Activated CD8-positive, alpha-beta memory T cell treated with anti-CD3 and anti-CD28 coated beads for 48 hours (primary cell): ENCODE results near the gene FCSK.

ENCODE experiments used
- DNase-seq, 3 experiments: peaks; one replicate each; pipeline ENCODE4 v3.0.0-alpha.2; 2020; ENCODE audit warnings: low read depth in 2 of 3, low spot score in 2 of 3

The FCSK gene

DNA sequence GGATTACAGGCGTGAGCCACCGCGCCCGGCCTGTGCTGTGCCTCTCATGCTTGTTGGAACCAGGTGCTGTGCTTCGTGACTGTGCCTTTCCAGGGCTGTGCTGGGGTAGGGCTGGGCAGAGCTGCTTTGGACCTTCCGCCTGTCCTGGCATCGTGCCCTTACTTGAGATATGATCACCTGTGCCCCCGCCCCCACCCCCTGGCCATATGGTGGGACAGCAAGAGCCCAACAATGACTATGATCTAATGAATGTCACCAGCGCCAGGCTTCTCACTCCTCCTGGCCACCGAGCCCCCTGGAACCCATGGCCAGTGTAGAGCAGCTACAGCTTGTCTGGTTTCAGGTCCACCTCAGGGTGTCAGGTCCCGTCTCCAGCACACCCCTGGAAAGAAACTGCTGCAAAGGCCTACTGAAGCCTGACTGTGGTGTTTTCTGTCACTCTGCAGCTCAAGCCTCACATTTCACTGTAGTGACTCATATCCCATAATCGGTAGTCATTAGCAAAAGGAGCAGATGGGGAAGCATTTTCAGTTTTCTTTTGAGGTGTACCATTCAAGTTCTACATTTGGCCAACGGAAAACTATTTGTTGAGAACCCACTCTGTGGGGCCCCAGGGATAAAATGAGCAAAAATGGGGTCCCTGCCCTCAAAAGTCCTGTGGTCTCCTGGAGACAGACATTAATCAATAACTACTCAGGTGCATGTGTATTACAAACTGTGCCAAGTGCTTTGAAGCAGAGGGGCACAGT is 22.1 kb downstream of the FCSK start:
- peak in 2 of 3 experiments; percentile 26 to 30 for DNase-seq

DNA sequence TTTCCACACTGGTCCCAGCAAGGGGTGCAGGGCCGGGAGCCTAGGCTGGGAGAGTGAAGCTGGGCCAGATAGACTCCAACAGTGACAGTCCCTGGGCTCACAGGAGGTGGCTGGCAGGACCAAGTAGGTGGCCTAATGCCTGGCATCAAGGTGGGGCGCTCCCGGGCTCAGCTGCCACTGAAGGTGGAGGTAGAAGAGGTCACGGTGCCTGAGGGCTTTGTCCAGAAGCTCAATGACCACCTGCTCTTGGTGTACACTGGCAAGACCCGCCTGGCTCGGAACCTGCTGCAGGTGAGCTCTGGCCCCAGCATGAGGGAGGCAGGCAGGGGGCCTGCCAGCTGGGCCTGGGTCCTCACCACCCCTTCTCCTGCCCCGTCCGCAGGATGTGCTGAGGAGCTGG is 23.8 kb downstream of the FCSK start:
- no peak for DNase-seq

DNA sequence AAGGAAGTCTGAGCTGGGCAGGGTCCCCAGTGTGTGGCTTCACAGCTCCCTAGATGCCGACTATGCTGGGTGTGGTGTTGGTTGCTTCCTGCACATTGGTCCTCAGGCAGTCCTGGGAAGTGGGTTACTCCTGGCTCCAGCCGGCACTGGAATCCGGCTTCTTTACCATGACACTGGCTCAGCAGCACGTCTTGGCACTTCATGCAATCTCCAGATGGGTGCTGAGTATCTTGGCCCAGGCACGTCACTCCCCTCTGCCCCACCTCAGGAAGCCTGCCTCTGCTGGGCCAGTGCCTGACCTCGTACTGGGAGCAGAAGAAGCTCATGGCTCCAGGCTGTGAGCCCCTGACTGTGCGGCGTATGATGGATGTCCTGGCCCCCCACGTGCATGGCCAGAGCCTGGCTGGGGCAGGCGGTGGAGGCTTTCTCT is 24.5 kb downstream of the FCSK start:
- no peak for DNase-seq

DNA sequence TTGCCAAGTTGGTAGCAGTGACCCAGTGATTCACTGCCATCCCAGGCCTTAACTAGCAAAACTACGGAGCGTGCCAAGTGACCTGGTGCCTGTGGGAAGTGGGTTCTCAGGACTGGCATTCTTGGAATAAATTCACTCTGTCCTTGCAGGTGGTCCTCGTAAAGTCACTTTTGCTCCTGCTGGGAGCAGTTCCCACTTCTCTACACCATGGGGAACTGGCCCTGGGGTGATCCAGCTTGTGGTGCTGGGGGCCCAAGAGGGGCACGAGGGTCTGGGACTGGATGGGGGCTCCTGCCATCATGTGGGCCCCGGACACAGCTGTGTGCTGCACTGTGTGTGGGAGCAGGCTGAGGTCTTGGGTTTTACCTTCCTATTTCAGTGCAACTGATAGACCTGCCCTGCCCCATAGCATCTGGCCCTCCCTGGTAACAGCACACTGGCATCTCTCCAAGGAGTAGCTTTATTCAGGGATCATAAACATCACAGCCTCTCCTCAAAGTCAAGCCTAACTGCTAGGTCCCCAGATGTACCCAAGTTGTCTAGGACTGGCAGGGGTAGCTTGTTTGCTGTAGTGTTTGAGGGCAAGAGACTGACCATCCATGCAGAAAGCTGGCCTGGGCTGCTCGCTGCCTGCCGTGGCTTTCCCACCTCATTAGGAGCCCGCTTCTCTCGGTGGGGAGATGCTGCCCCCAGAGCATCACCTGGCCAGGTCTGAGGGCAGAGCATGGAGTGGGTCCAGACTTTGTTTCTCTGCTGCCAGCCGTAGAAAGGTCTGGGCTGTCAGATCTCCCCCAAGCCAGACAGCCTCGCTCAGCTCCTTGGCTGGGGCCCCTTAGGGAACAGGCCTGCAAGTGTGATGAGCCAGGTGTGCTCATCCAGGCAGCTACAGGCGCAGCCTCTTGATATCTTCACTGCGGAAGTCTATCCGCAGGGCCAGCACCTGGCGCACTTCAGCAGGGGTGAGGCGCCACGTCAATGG is 26.0 kb downstream of the FCSK start:
- DNase-seq: no peak

DNA sequence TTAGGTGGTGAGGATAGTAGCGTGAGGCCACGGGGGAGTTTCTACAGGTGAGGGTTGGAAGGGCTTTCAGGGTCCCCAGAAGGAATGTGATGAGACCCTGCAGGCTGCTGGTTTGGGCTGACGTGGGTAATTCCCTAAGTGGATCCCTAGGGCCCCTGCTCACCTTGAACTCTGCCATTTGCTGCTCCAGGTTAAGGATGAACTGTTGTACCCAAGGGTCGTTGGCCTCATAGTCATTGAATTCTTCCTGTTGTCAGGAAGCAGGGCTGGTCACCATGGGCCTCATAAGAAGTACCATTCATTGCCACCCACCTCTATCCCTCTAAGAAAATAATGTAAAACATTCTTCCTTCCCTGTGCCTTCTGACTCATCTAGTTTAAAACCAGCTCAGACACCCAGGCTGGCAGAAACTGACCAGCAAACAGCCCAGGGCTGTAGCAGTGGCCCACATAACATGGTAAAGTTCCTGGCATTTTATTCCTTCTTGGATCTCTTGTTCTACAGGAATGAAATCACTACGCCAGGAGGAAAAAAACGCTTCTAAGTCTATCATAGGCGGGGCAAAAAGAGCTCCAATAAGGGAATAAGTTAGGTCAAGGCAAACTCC is 27.6 kb downstream of the FCSK start:
- no peak for DNase-seq

DNA sequence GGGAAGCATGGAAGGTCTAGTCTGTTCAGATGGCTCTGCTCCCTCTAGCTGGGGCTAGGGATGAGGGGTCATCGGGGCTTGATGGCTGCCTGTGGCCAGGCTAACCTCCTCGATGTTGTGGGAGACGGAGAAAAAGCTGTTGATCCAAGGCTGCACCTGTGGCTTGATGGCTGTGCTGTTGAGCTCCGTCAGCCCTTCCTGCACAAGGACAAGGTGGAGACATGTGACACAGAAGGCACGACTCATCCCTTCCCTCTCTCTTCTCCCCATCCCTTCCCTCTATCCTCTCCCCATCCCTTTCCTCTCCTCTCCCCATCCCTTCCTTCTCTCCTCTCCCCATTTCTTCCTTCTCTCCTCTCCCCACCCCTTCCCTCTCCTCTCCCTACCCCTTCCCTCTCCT is 28.2 kb downstream of the FCSK start:
- no peak for DNase-seq

DNA sequence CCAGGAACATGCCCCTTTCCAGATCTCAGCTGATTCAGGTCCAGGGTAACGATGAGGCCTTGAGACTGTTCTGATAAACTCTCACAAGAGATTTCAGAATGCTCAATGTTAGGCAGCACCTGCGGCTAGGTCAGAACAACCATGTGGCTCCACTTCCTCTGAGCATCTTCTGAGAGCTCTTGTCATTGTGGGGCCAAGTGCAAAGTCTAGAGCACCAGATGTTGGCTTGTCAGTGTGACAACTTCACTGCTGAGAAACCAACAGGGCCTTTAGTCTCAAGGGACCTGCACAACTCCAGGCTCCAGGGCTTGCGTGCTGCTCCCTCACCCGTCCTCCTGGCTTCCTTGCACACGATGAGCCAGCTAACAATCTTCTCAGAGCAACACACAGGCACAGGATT is 29.0 kb downstream of the FCSK start:
- DNase-seq: no peak

DNA sequence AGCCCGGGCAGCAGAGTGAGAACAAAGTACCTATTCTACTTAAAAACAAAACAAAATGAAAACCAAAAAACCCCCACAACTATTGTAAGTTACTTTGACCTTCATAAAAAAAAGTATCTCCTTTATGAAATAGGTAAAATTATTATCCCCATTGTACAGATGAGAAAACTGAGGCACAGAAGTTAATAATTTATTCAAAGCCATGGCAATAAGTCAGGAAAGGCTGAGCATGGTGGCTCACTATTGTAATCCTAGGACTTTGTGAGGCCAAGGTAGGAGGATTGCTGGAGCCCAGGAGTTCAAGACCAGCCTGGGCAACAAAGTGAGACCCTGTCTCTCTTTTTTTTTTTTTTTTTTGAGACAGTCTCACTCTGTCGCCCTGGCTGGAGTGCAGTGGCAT is 30.5 kb downstream of the FCSK start:
- no peak for DNase-seq

DNA sequence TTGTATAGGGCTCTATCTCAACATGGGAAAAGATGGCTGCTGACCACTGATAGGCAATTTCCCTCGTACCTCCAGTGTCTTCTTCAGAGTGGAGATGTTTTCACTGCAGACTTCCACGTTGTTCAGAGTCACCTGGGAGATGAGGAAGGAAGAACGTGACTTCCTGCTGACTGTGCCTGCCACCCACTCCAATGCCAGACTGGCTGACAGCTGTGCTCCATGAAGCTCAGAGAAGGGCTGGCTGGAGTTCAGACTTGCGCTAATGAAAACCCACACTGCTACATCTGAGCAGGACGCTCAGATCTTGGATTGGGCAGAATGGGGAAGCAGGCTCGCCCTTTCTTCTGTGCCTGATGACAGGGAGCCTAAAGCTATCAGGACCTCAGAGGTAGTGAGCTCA is 35.9 kb downstream of the FCSK start:
- DNase-seq: no peak

DNA sequence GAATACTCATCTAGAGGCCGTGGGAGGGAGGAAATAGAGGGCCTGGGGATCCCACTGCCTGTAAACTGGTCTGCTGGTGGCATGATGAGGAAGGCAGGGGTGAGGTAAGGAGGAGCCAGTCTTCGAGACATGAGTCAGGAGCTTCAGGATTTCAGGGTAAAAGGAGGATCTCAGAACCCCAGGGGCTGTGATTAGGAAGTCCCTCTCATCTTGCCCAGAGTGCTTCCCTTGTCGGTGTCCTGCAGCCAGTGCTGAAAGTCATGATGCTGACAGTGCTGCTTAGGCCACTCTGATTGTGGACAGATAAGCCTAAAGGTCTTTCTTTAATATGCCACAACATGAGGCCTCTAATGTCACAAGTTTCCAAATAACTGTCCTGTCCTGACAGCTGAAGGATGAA is 39.4 kb downstream of the FCSK start:
- no peak for DNase-seq

DNA sequence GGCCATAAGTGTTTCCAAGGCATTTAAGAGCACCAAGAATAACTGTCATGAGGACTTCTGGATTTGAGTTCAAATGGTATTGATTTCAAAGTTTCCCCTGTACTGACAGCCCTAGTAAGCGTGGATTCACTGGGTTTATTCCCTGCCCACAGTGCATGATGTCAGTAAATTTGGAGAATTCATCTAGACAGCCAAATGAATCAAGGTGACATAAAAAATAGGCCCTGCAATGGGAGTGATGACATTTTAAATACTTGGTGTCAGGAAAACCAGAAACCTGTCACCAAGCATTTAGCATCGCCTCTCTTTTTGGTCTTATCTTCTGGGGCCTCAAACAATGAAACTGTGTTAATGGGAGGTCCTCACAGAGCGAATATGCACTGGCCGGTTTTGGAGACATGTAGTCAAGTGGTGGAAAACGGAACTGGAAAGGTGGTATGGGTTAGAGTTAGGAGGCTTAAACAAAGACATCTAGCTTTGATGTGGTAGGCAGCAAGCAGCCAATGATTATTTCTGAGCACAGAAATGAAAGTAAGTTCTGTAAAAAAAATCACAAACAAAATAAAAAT is 39.9 kb downstream of the FCSK start:
- no peak for DNase-seq

DNA sequence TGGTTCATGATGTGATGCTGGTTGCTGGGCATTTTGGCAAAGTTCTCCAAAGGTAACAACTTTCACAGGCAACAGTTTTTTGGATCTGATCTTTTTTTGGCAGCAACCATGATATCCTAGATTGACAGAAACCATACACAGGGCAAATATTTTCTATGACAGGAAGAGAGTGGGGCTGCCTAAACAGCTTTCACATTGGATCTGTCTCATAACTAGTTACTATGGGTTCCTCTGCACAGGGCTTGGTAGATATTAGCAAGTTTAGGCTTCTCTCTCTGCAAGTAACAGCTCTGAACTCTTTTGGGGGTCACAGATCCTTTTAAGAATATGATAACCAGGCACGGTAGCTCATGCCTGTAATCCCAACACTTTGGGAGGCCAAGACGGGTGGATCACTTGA is 40.4 kb downstream of the FCSK start:
- no peak for DNase-seq

DNA sequence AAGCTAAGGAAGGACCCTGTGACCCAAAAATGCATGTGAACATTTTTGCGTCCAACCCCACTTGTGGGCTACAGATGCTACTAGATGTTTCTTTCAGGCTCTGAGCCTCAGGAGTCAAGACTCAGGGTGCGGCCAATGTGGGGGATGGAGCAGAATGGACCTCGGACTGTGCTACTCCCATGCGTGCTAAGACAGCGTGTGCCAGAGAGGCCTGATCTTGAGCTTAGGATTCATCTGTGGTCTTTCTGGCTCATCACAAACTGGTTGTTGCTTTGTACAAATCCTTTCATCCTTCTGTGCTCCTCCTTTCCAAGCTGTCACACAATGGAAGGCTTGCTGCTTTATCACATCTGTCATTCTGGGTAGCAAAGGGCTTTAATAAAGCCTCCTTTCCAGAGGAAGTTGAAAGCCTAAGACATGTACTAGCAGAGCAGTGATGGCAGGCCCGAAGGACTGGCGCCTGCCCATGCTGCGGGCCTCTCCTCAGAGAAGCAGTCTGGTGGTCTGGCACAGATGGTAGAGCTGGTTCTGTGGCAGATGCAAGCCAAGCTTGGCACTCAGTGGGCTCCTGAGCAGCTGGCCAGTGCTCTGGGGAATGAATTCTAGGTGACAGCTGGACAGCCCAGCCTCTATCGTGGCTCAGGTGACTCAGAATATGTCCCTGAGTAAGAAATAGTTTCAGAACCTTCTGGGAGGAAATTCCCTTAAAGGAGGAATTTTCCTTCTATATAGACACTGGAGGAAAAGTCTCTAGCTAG is 41.2 kb downstream of the FCSK start:
- DNase-seq: no peak

DNA sequence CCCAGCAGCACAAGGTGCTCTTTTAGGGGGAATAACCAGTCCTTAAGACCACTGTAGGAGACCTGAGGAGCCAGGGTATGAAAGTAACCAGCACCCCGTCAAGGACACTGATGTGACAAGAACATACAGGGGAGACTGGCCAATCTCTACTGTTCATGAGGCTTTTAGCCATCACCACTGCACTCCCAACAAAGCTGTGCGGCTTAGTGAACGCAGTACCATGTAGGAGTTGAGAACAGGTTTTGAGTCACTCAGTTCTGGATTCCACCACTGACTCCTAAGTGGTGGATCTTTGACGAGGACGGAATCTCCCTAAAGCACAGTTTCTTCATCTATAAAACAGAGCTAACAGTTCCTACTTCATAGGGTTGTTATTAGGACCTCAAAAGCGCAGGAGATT is 42.1 kb downstream of the FCSK start:
- no peak for DNase-seq

DNA sequence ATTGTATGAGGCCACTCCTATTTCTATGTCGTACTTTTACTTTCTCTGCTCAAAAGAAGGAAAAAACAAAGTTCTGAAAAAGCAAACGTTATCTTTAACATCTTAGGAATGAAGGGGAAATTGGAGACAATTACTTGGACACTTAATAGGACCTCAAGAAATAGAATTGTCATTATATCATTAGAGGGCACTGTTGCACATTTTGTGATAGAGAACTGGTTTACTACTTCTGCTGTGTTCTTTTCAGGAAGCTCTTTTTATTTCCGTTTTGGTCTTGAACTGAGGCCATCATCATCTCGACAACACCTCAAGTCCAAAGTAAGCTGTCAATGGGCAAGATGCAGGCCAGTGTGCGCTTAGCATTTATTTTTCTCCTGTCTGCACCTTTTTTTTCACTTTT is 54.4 kb downstream of the FCSK start:
- no peak for DNase-seq

DNA sequence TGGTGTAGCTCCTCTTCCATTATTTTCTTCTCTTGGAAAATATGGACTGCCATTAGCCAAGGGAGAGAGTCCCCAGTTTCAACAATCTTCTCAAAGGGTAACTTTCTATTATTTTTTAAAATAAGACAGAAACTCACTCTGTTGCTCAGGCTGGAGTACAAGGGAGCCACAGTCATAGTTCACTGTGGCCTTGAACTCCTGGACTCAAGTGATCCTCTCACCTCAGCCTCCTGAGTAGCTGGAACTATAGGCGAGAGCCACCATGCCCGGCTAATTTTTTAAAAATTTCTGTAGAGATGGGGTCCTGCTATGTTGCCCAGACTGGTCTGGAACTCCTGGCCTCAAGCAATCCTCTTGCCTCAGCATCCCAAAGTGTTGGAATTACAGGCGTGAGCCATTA is 55.8 kb downstream of the FCSK start:
- DNase-seq: no peak

DNA sequence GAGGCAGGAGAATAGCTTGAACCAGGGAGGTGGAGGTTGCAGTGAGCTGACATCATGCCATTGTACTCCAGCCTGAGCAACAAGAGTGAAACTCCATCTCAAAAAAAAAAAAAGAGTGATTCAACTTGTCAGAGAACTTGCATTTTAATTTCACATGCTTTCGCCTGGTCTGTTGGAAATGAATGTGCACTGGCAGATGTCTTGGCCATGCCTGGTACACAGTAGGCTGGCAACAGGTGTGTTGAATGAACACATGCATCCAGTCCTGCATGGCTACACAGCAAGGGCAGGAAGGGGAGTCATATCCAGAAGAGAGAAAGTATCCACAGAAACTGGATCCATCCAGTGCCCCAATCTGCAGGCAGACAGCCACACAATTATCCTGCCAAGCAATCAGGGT is 57.4 kb downstream of the FCSK start:
- DNase-seq: no peak

DNA sequence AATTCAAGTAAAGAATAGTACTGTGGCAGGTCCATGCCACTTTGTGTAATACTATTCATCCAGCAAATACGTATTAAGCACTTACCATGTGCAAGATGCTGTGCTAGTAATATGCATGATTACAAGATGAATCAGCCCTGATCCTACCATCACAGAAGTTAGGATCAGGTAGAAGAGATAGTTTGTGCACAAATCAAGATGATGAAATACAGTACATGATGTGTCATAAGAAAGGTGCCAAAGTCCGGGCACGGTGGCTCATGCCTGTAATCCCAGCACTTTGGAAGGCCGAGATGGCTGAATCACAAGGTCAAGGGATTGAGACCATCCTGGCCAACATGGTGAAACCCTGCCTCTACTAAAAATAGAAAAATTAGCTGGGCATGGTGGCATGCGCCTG is 58.1 kb downstream of the FCSK start:
- DNase-seq: no peak

DNA sequence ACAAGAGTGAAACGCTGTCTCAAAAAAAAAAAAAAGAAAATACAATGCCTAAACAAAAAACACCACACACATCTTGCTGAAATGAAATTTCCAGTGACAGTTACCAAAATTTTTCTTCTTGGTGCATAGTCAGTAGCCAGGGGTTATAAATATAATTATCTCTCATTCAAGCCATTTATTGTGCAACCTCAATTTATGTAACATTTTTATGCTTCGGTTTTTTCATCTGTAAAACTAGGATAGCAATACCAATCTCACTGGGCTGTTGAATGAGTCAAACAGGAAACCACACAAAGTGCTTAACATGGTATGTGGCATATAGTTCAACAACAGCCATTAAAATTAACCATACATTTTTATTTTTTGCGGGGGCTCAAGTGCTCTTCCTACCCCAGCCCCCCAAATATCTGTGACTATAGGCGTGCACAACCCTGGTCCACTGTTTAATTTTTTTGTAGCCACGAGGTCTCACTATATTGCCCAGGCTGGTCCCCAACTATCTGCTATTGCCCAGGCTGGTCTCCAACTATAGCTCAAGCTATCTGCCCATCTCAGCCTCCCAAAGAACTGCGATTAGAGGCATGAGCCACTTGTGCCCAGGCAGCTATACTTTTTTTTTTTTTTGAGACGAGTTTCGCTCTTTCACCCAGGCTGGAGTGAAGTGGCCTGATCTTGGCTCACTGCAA is 66.4 kb downstream of the FCSK start:
- no peak for DNase-seq
